ENCODE measurements around the gene LZTS2.

- no peak for TF ChIP-seq EZH2 (IDR thresholded peaks at IDR 0.05; ENCODE audit: low read depth, unreplicated experiment)
- peak; percentile 15 to 37; a peak in 3 of 4 replicates for TF ChIP-seq CTCF (conservative IDR thresholded peaks at IDR 0.05; ENCODE audit: low read depth in 2 of 2)
- no peak for TF ChIP-seq POLR2AphosphoS5 (IDR thresholded peaks at IDR 0.05; ENCODE audit: low read depth)
- TF ChIP-seq EZH2phosphoT487 (IDR thresholded peaks at IDR 0.05; ENCODE audit: unreplicated experiment): no peak
- TF ChIP-seq JUNB (IDR thresholded peaks at IDR 0.05; ENCODE audit: unreplicated experiment): no peak
Observed at GRCh38 chr10:101029520-101030295, 30.1 kb downstream of the LZTS2 start.
